ENCODE data around the gene PLEKHM3.

The PLEKHM3 gene

GRCh38 chr2:207802650-207803049 lies 222.7 kb downstream of the PLEKHM3 start:
- TF ChIP-seq CTCF (IDR thresholded peaks at IDR 0.05; ENCODE audit: low read depth, low read length, missing control alignments): no peak
- no peak for DNase-seq (ENCODE audit: low read depth)
- no peak overlapping the region for H3K4me3 ChIP-seq (ENCODE audit: low read depth, low read length)

GRCh38 chr2:207801259-207801658 lies 224.1 kb downstream of the PLEKHM3 start:
- DNase-seq (ENCODE audit: low read depth): no peak

GRCh38 chr2:207796585-207797350 lies 228.6 kb downstream of the PLEKHM3 start:
- TF ChIP-seq CTCF (IDR thresholded peaks at IDR 0.05; ENCODE audit: low read depth, low read length, missing control alignments): no peak
- H3K4me3 ChIP-seq (ENCODE audit: low read depth, low read length): no peak overlapping the region
- DNase-seq (ENCODE audit: low read depth): no peak

More at GRCh38 chr2:207801259-207801658, 224.1 kb downstream of the PLEKHM3 start:
- no peak overlapping the region for H3K4me3 ChIP-seq (ENCODE audit: low read depth, low read length)
- TF ChIP-seq CTCF (IDR thresholded peaks at IDR 0.05; ENCODE audit: low read depth, low read length, missing control alignments): no peak

GRCh38 chr2:207792244-207792785 lies 233.0 kb downstream of the PLEKHM3 start:
- H3K4me3 ChIP-seq (ENCODE audit: low read depth, low read length): no peak overlapping the region
- no peak for TF ChIP-seq CTCF (IDR thresholded peaks at IDR 0.05; ENCODE audit: low read depth, low read length, missing control alignments)
- no peak for DNase-seq (ENCODE audit: low read depth)

- DNase-seq (ENCODE audit: low read depth): no peak
- H3K4me3 ChIP-seq (ENCODE audit: low read depth, low read length): no peak overlapping the region
- no peak for TF ChIP-seq CTCF (IDR thresholded peaks at IDR 0.05; ENCODE audit: low read depth, low read length, missing control alignments)
These were observed 233.6 kb downstream of the PLEKHM3 start for GRCh38 chr2:207791579-207792243.

- TF ChIP-seq CTCF (IDR thresholded peaks at IDR 0.05; ENCODE audit: low read depth, low read length, missing control alignments): no peak
- no peak for DNase-seq (ENCODE audit: low read depth)
- H3K4me3 ChIP-seq (ENCODE audit: low read depth, low read length): no peak overlapping the region
These were observed 234.4 kb downstream of the PLEKHM3 start for GRCh38 chr2:207790898-207791297.
